Stimulated activated naive B cell treated with anti-CD40 and anti-IgM and Interleukin-4, amounts not matched to agents 10 μg/mL and 1 μg/mL and 100 μg/mL, for 72 hours (primary cell): Measurements from ENCODE around the gene KASH5.
"Not testable (repeated sequence)": the region's sequence is repeated elsewhere in the genome, so short reads cannot be mapped to it uniquely, and the experiment has no call there.

Experiments used
- ATAC-seq, 2 donors: fragments of 150-1000 bp; cut with Tn5 transposase; replicated peaks; 2 replicates each; pipeline ENCODE4 v1.10.0; 2021; ENCODE audit warnings: moderate library complexity in 1 of 2
- DNase-seq: peaks from one replicate; pipeline ENCODE4 v3.0.0; 2021
- H3K27ac Mint-ChIP-seq: one replicate; pipeline ENCODE4 v1.8.0; 2022; ENCODE audit warnings: mild to moderate bottlenecking, mixed read lengths
- H3K27me3 Mint-ChIP-seq, 2 donors: one replicate each; pipeline ENCODE4 v1.8.0; 2022; ENCODE audit warnings: mixed read lengths in 2 of 2
- H3K36me3 Mint-ChIP-seq, 2 donors: one replicate each; pipeline ENCODE4 v1.8.0; 2022; ENCODE audit warnings: mixed read lengths in 2 of 2, mild to moderate bottlenecking in 1 of 2
- H3K4me1 Mint-ChIP-seq, 2 donors: one replicate each; pipeline ENCODE4 v1.8.0; 2022; ENCODE audit warnings: mixed read lengths in 2 of 2, mild to moderate bottlenecking in 1 of 2
- H3K4me3 Mint-ChIP-seq, 2 donors: one replicate each; pipeline ENCODE4 v1.8.0; 2022; ENCODE audit warnings: mild to moderate bottlenecking in 2 of 2, mixed read lengths in 2 of 2, moderate library complexity in 1 of 2
- H3K9me3 Mint-ChIP-seq, 2 donors: one replicate each; pipeline ENCODE4 v1.8.0; 2022; ENCODE audit warnings: mixed read lengths in 2 of 2, mild to moderate bottlenecking in 1 of 2

KASH5 gene

DNA sequence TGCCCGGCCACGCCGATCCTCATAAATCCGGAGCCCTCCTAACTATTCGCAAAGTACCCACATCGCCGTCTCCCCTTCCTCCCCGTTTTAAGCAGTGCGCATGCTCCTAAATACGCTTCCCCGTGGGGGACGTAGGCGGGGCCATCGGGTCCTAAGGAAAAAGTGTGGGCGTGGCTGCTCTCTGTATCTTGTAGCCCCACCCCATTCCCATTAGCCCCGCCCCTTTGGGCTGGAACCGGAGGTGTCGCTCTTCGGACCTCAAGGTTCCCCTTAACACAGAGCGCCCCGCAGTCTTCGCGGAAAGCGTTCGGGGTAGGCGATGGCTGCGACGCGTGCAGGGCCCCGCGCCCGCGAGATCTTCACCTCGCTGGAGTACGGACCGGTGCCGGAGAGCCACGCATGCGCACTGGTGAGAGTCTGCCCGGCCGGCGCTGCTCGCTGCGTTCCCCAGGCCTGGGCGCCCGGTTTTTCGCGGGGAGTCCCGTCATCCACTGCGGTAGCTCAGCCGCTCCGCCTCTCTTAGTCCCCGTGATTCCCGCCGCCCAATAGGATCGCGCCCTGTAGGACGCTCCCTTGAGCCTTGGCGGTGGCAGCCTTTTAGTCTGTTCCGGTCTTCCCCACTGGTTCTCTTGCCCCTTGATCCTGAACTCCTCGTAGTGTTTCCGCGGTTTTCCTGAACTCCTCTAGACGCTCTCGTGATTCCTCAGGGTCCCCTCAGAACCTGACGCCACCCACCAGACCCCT is 65.1 kb downstream of the KASH5 start, which contains the start of gene ALDH16A1:
ALDH16A1 (plus strand) TSS at position 213 of the 744 bp plus-strand sequence; CDS start at position 320, 107 bp downstream.
- Mint-ChIP-seq H3K27me3 (no peaks in the 10 kb centered on the region), H3K4me3 (peak within 1 kb of the TSS; percentile 90 to 100), H3K4me1 (peaks cover 31 to 71% of the 10 kb centered on the region in 2 donors), H3K27ac (peak within 1 kb of the TSS; percentile 100), H3K36me3 (peaks cover 39 to 52% of the 10 kb centered on the region in 2 donors), H3K9me3 (no peaks in the 10 kb centered on the region)
- DNase-seq (peak; percentile 98), ATAC-seq (peak; percentile 87 to 89)

DNA sequence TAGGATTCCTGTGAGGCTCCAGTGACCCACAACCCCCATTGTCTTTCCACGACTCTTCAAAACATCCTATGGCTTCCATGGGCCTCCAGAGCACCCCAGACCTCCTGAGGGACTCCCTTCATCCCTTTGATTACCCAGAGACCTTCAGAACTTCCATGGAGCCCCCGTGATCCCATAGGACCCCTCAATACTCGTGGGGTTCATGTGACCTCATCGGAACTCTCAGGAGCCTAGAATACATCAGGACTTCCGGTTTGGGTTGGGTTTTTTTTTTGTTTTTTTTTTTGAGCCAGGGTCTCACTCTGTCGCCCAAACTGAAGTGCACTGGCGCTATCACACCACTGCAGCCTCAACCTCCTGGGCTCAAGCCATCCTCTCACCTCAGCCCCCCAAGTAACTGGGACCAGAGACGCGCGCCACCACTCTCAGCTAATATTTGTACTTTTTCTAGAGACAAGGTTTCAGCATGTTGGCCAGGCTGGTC is 65.8 kb downstream of the KASH5 start:
- Mint-ChIP-seq H3K27me3 (no peaks in the 10 kb centered on the region), H3K9me3 (no peaks in the 10 kb centered on the region), H3K36me3 (peaks cover 33 to 46% of the 10 kb centered on the region in 2 donors), H3K27ac (peak overlapping the region; percentile 100), H3K4me1 (peaks cover 26 to 65% of the 10 kb centered on the region in 2 donors), H3K4me3 (peak overlapping the region; percentile 90 to 100)
- DNase-seq (peak; percentile 32), ATAC-seq (peak; percentile 5 to 10)

DNA sequence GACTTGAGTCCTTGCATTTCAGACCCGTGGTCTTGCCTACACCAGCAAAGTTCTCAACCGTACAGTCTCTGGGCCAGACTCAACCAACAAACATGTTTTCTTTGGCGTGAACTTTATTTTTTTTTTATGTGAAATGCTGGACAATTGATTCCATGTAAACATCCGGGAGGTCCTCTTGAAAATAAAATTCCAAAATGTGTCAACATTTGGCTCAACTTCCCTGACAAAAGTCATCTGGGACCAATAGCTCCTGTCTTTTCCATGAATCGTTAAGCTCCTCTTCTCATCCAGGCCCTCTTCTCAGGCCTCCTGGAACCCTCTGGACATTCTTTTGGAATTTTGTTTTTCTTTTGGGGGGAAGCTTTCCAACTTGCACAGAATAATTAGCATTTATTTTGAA is 67.7 kb downstream of the KASH5 start:
- Mint-ChIP-seq H3K4me3 (no peak overlapping the region), H3K4me1 (peaks cover 17 to 57% of the 10 kb centered on the region in 2 donors), H3K36me3 (peaks cover 32 to 44% of the 10 kb centered on the region in 2 donors), H3K27ac (no peak overlapping the region), H3K9me3 (no peaks in the 10 kb centered on the region), H3K27me3 (no peaks in the 10 kb centered on the region)
- DNase-seq (no peak), ATAC-seq (no peak)

DNA sequence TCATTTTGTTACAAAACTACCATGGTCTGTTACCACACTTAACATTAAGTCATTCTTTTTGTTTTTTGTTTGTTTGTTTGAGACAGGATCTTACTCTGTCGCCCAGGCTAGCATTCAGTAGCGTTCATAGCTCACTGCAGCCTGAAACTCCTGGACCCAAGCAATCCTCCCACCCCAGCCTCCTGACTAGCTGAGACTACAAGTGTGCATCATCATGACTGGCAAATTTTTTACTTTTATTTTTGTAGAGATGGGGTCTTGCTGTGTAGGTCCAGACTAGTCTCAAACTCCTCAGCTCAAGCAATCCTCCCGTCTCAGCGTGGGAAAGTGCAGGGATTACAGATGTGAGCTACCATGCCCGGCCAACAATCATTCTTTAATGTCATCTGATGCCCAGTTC is 68.3 kb downstream of the KASH5 start:
- no peaks in the 10 kb centered on the region for H3K9me3 Mint-ChIP-seq
- no peak overlapping the region for H3K4me3 Mint-ChIP-seq
- no peak for ATAC-seq
- H3K36me3 Mint-ChIP-seq, result peaks cover 33 to 42% of the 10 kb centered on the region in 2 donors
- H3K27ac Mint-ChIP-seq, result peak overlapping the region; percentile 25
- H3K27me3 Mint-ChIP-seq, result no peaks in the 10 kb centered on the region
- H3K4me1 Mint-ChIP-seq, result peaks cover 15 to 52% of the 10 kb centered on the region in 2 donors
- DNase-seq, result no peak

DNA sequence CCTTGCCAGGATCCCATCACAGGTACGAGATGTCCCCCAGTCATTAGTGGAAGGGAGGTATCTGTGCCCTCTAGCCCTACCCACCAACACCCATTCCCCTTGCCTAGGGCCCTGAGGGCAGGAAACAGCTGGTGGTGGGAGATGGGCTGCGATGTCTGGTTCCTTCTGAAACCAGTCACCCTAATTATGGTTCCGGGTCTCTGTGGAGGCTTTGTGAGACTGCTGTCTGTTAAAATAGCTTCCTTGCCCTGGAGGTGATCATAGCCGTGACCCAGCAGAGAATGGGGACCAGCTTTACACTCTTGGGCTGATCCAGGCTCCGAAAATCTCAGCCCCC is 70.5 kb downstream of the KASH5 start:
- no peak overlapping the region for H3K27ac Mint-ChIP-seq
- no peaks in the 10 kb centered on the region for H3K27me3 Mint-ChIP-seq
- H3K9me3 Mint-ChIP-seq, result no peaks in the 10 kb centered on the region
- no peak overlapping the region for H3K4me3 Mint-ChIP-seq
- peaks cover 10 to 36% of the 10 kb centered on the region in 2 donors for H3K4me1 Mint-ChIP-seq
- DNase-seq, result no peak
- no peak for ATAC-seq
- H3K36me3 Mint-ChIP-seq, result peaks cover 35 to 41% of the 10 kb centered on the region in 2 donors

DNA sequence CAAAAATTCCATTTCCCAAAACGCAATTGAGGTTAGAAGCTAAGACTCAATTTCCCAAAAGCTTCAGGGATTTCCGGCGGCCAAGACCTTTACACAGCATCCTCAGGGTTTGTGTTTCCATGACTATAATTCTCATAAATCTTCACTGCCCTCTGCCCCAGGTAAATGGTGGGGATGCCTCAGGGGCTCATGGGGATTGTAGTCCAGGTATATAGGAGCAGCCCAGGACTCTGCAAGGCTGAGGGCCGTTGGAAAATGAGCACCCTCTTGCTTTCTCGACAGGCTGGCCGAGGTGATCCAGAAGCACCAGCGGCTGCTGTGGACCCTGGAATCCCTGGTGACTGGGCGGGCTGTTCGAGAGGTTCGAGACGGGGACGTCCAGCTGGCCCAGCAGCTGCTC is 71.3 kb downstream of the KASH5 start:
- ATAC-seq (no peak), DNase-seq (no peak)
- Mint-ChIP-seq H3K36me3 (peaks cover 40 to 45% of the 10 kb centered on the region in 2 donors), H3K9me3 (no peaks in the 10 kb centered on the region), H3K27ac (no peak overlapping the region), H3K4me3 (no peak overlapping the region), H3K4me1 (peaks cover 5 to 31% of the 10 kb centered on the region in 2 donors), H3K27me3 (no peaks in the 10 kb centered on the region)

DNA sequence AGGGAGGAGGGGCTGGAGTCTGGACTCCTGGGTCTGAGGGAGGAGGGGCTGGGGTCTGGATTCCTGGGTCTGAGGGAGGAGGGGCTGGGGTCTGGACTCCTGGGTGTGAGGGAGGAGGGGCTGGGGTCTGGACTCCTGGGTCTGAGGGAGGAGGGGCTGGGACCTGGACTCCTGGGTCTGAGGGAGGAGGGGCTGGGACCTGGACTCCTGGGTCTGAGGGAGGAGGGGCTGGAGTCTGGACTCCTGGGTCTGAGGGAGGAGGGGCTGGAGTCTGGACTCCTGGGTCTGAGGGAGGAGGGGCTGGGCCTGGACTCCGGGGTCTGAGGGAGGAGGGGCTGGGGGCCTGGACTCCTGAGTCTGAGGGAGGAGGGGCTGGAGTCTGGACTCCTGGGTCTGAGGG is 73.1 kb downstream of the KASH5 start:
- H3K4me3 Mint-ChIP-seq, H3K27ac Mint-ChIP-seq, H3K9me3 Mint-ChIP-seq, DNase-seq, ATAC-seq, H3K27me3 Mint-ChIP-seq: not testable (repeated sequence)
- Mint-ChIP-seq H3K36me3 (peaks cover 53 to 54% of the 10 kb centered on the region in 2 donors), H3K4me1 (peaks cover 6 to 25% of the 10 kb centered on the region in 2 donors)

DNA sequence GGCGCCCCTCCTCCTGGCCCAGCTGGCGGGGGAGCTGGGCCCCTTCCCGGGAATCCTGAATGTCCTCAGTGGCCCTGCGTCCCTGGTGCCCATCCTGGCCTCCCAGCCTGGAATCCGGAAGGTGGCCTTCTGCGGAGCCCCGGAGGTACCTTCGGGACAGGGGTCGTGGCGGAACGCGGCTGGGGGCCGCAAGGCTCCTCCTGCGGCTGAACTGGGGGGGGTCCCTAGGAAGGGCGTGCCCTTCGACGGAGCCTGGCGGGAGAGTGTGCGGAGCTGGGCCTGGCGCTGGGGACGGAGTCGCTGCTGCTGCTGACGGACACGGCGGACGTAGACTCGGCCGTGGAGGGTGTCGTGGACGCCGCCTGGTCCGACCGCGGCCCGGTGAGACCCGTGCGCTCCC is 73.6 kb downstream of the KASH5 start:
- Mint-ChIP-seq H3K36me3 (peaks cover 50% of the 10 kb centered on the region in 2 donors), H3K27ac (no peak overlapping the region), H3K27me3 (no peaks in the 10 kb centered on the region), H3K4me3 (no peak overlapping the region), H3K9me3 (no peaks in the 10 kb centered on the region), H3K4me1 (peaks cover 6 to 22% of the 10 kb centered on the region in 2 donors)
- DNase-seq, result no peak
- no peak for ATAC-seq

DNA sequence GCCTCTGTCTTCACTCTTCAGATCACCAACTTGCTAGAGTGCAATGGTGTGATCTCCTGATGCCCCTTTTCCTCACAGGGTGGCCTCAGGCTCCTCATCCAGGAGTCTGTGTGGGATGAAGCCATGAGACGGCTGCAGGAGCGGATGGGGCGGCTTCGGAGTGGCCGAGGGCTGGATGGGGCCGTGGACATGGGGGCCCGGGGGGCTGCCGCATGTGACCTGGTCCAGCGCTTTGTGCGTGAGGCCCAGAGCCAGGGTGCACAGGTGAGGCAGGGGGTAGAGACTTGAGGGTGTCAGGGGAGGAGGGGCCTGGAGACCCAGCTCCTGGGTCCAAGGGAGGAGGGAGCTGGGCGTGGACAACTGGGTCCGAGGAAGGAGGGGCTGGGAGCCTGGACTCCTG is 74.4 kb downstream of the KASH5 start:
- Mint-ChIP-seq H3K9me3 (no peaks in the 10 kb centered on the region), H3K27ac (peak overlapping the region; percentile 47), H3K4me3 (no peak overlapping the region), H3K36me3 (peaks cover 44 to 46% of the 10 kb centered on the region in 2 donors), H3K27me3 (no peaks in the 10 kb centered on the region), H3K4me1 (peaks cover 6 to 16% of the 10 kb centered on the region in 2 donors)
- ATAC-seq (no peak), DNase-seq (no peak)

DNA sequence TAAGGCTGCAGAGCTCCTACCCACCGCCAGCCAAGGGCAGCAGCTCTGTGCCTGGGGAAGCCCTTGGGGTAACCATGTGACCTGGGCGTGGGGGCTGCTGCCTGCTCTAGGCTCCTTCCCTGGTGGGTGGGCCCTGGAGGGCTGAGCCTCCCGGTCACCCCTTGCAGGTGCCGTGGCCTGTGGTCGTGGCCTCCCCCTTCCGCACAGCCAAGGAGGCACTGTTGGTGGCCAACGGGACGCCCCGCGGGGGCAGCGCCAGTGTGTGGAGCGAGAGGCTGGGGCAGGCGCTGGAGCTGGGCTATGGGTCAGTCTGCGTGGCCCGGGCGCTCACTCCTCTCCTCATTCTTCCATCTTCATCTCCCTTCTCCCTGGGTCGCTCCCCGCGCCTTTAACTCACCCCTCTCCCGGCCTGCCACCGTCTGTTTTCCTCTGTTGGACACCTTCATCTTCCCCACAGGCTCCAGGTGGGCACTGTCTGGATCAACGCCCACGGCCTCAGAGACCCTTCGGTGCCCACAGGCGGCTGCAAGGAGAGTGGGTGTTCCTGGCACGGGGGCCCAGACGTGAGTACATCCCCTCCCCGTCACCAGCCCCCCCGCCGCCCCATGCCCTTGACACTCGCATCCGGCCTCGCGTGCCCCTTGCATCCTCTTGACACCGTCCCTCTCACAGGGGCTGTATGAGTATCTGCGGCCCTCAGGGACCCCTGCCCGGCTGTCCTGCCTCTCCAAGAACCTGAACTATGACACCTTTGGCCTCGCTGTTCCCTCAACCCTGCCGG is 76.1 kb downstream of the KASH5 start:
- Mint-ChIP-seq H3K4me3 (no peak overlapping the region), H3K4me1 (peaks cover 11 to 26% of the 10 kb centered on the region in 2 donors), H3K27me3 (no peaks in the 10 kb centered on the region), H3K27ac (no peak overlapping the region), H3K36me3 (peaks cover 48 to 51% of the 10 kb centered on the region in 2 donors), H3K9me3 (no peaks in the 10 kb centered on the region)
- DNase-seq, result no peak
- no peak for ATAC-seq

DNA sequence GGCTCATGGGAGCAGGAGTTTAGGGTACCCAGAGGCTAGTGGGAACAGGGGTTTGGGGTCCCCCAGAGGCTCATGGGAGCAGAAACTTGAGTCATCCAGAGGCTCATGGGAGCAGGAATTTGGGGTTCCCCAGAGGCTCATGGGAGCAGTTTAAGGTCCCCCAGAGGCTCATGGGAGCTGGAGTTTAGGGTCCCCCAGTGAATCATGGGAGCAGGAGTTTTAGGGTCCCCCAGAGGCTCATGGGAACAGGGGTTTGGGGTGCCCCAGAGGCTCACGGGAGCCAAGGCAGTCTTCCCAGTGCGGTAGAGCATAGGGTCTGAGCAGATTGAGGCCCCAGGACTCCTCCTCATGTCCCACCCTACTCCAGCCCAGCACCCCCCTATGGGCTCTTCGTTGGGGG is 77.3 kb downstream of the KASH5 start:
- ATAC-seq, result no peak
- Mint-ChIP-seq H3K9me3 (no peaks in the 10 kb centered on the region), H3K4me1 (peaks cover 18 to 26% of the 10 kb centered on the region in 2 donors), H3K27me3 (no peaks in the 10 kb centered on the region), H3K4me3 (no peak overlapping the region), H3K36me3 (peaks cover 47 to 48% of the 10 kb centered on the region in 2 donors), H3K27ac (peak overlapping the region; percentile 51)
- no peak for DNase-seq
